Fibroblast of the conjunctiva (primary cell): ENCODE data around the gene MAP1S.
A peak's percentile ranks its signal among the peaks of the same experiment; 100 is the strongest.

Experiments used
- DNase-seq: peaks from one replicate; pipeline ENCODE4 v3.0.0-alpha.2; 2010; ENCODE audit warnings: low read depth

MAP1S gene

GRCh38 chr19:17737690-17738153, 18.4 kb downstream of the MAP1S start:
- no peak for DNase-seq

GRCh38 chr19:17739121-17739875, 20.0 kb downstream of the MAP1S start:
- no peak for DNase-seq

GRCh38 chr19:17741456-17741855, 22.2 kb downstream of the MAP1S start:
- no peak for DNase-seq

GRCh38 chr19:17743874-17744580, 24.7 kb downstream of the MAP1S start:
- no peak for DNase-seq

- DNase-seq = peak; percentile 81
These were observed 28.2 kb downstream of the MAP1S start for GRCh38 chr19:17747205-17748098.

- DNase-seq = no peak
These were observed 29.8 kb downstream of the MAP1S start for GRCh38 chr19:17748884-17749638.

GRCh38 chr19:17749912-17750317, 30.6 kb downstream of the MAP1S start:
- DNase-seq = no peak

- no peak for DNase-seq
These were observed 32.0 kb downstream of the MAP1S start, which contains the start of gene FCHO1 for GRCh38 chr19:17751103-17751911. TSS of gene FCHO1 (plus strand) at chr19:17751477. CDS start at chr19:17755165, 3,688 bp downstream.

- DNase-seq = no peak
These were observed 32.6 kb downstream of the MAP1S start for GRCh38 chr19:17751912-17752273.

- no peak for DNase-seq
These were observed 33.8 kb downstream of the MAP1S start for GRCh38 chr19:17752865-17753639.

- DNase-seq = no peak
These were observed 34.7 kb downstream of the MAP1S start for GRCh38 chr19:17753976-17754375.

GRCh38 chr19:17754634-17755442, 35.6 kb downstream of the MAP1S start:
- no peak for DNase-seq

- DNase-seq = no peak
These were observed 36.2 kb downstream of the MAP1S start for GRCh38 chr19:17755443-17755890.

GRCh38 chr19:17755977-17756670, 36.8 kb downstream of the MAP1S start:
- no peak for DNase-seq

- no peak for DNase-seq
These were observed 37.8 kb downstream of the MAP1S start for GRCh38 chr19:17757125-17757524.

GRCh38 chr19:17758515-17758914, 39.2 kb downstream of the MAP1S start:
- no peak for DNase-seq

- DNase-seq = no peak
These were observed 41.9 kb downstream of the MAP1S start for GRCh38 chr19:17761148-17761547.

- no peak for DNase-seq
These were observed 43.4 kb downstream of the MAP1S start for GRCh38 chr19:17762505-17763229.
